SHP77 treated with DMSO at 0.1 percent for 48 hours (cell line): ENCODE results near the gene REELD1.

Experiments
- DNase-seq: peaks from one replicate; lab custom pipeline; 2025; lab: John Stamatoyannopoulos, UW

The REELD1 gene

GRCh38 chr4:146265950-146266490 lies 51.7 kb downstream of the REELD1 start:
- no peak for DNase-seq

DNA sequence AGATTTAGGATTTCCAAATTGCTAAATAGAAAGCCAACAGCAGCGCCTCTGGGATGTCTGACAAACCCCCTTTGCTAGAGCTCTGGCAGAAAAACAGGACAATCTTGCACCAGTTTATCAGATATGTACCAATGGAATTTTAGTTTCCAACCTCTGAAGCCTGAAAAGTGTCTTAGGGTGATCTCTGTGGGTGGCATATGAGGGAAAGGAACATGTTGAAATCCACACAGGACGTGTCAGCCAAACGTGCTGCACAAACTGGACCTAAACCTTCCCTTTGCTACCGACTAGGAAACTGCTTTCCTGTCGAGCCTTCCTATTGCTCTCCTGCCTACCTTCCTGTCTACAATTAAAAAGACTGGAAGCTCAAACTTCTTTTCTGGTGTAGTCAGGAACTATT lies 53.5 kb downstream of the REELD1 start:
- no peak for DNase-seq

- DNase-seq: no peak
These were observed 54.9 kb downstream of the REELD1 start for GRCh38 chr4:146269228-146269653.

DNA sequence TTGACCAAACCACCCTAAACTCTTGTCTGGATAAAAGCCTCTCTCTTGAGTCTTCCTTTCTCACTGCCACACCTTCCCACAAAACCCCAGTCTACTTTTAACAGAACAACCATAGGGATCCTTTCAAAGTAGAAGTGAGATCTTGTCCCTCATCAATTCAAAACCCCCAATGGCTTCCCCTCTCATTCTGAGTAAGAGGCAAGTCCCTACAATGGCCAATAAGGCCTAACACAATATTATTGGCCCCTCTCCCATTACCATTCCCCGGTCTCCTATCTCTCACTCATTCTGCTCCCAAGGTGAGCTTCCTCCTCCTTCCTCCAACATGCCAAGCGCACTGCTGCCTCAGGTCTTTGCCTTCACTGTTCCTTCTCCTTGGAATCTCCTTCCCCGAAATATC lies 57.1 kb downstream of the REELD1 start:
- no peak for DNase-seq

DNA sequence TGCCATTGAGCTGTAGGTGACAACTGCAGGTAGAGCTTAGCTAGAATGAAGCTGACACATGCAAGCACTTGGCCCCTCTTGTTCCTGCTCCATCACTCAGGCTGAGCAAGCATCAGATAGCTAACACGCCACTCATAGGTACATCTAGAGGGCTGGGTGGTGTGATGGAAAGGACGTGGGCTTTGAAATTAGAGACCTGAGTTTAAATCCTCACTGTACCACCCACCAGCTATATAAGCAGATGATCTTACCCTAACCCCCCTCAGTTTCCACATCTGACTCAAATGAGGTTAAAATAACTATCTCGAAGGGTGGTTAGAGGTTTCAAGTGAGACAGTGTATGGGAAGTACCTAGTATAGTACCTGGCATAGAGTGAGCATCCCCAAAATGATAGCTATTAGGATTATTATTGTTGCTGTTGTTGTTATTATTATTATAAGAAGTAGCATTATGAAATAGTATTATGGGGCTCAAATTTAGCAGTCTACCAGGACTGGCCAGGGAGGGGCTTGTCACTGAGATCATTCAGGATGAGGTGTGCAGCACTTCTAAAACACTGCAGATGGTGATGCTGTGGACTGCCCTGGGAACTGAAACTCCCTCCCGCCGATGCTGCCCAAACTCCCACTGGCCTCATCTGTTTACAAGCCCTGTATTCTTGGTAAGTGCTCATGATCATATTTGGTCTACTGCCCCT lies 59.0 kb downstream of the REELD1 start:
- no peak for DNase-seq

- DNase-seq: no peak
These were observed 60.4 kb downstream of the REELD1 start for GRCh38 chr4:146274774-146275173.

- no peak for DNase-seq
These were observed 61.0 kb downstream of the REELD1 start for GRCh38 chr4:146275370-146275769.

DNA sequence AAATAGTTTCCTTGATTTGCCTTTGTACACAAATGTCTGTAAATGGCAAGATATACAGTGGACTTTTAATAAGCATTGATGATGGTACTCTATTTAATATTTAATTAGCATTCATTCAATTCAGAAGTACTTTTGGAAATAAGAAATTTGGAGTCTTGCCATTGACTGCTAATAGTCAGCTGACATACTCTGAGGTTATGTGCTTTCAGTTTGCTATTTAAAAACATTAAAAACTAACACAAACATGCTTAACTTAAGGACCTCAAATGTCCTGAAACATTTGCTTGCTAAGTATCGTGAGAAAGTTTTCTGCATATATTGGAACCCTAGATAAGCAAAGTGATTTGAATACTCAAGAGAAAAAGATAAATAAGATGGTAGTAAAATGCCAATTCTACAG lies 64.6 kb downstream of the REELD1 start:
- no peak for DNase-seq
